Measurements from ENCODE around the gene NF2.

NF2 gene

GRCh38 chr22:29695129-29695926, 91.9 kb downstream of the NF2 start:
- intact Hi-C loops (cut with DNase I): loop anchor here (10.0 kb wide), 1 partner anchor 309 kb away; no protein-coding TSS in a partner anchor
- peak in 9 of 10 donors; percentile 58 to 96 (median 71) for DNase-seq

GRCh38 chr22:29697853-29698598, 94.6 kb downstream of the NF2 start:
- intact Hi-C loops (cut with DNase I): loop anchor here (10.0 kb wide), 1 partner anchor 307 kb away; no protein-coding TSS in a partner anchor
- DNase-seq: no peak

- intact Hi-C loops (cut with DNase I): no loop called here
- DNase-seq: peak in 1 of 10 donors; percentile 83
Measured at GRCh38 chr22:29700206-29700899, 96.9 kb downstream of the NF2 start.

GRCh38 chr22:29700900-29701154, 97.4 kb downstream of the NF2 start:
- intact Hi-C loops (cut with DNase I): no loop called here
- no peak for DNase-seq

GRCh38 chr22:29701155-29701999, 97.9 kb downstream of the NF2 start:
- intact Hi-C loops (cut with DNase I): no loop called here
- no peak for DNase-seq

GRCh38 chr22:29702000-29702930, 98.8 kb downstream of the NF2 start:
- intact Hi-C loops (cut with DNase I): no loop called here
- DNase-seq: no peak

GRCh38 chr22:29702931-29703501, 99.6 kb downstream of the NF2 start:
- DNase-seq: peak in 6 of 10 donors; percentile 34 to 51 (median 42)
- intact Hi-C loops (cut with DNase I): no loop called here

- intact Hi-C loops (cut with DNase I): no loop called here
- DNase-seq: no peak
Measured at GRCh38 chr22:29703569-29704195, 100.2 kb downstream of the NF2 start.

GRCh38 chr22:29704528-29705285, 101.3 kb downstream of the NF2 start:
- DNase-seq: peak in 9 of 10 donors; percentile 39 to 94 (median 66)
- intact Hi-C loops (cut with DNase I): no loop called here

- no peak for DNase-seq
- intact Hi-C loops (cut with DNase I): no loop called here
Measured at GRCh38 chr22:29705651-29706050, 102.2 kb downstream of the NF2 start.

- intact Hi-C loops (cut with DNase I): no loop called here
- no peak for DNase-seq
Measured at GRCh38 chr22:29706486-29706885, 103.1 kb downstream of the NF2 start.

- intact Hi-C loops (cut with DNase I): no loop called here
- no peak for DNase-seq
Measured at GRCh38 chr22:29707010-29707409, 103.6 kb downstream of the NF2 start.

- intact Hi-C loops (cut with DNase I): no loop called here
- DNase-seq: no peak
Measured at GRCh38 chr22:29707471-29707870, 104.0 kb downstream of the NF2 start.

GRCh38 chr22:29710193-29710592, 106.8 kb downstream of the NF2 start:
- intact Hi-C loops (cut with DNase I): no loop called here
- no peak for DNase-seq

GRCh38 chr22:29710922-29711593, 107.6 kb downstream of the NF2 start:
- intact Hi-C loops (cut with DNase I): no loop called here
- no peak for DNase-seq

- intact Hi-C loops (cut with DNase I): no loop called here
- no peak for DNase-seq
Measured at GRCh38 chr22:29712119-29712518, 108.7 kb downstream of the NF2 start.

- DNase-seq: no peak
- intact Hi-C loops (cut with DNase I): no loop called here
Measured at GRCh38 chr22:29713156-29713727, 109.8 kb downstream of the NF2 start.

All from posterior cingulate gyrus (tissue), 11 donors.